Smooth muscle cell (in vitro differentiated cells): ENCODE data around the gene SPATC1L. TPM values are rescaled to one million over a fixed set of nuclear protein-coding genes. Genes with fewer than 3 reads are reported as not detected.
A peak's percentile ranks its signal among the peaks of the same experiment; 100 is the strongest.
"Not testable (repeated sequence)": the region's sequence is repeated elsewhere in the genome, so short reads cannot be mapped to it uniquely, and the experiment has no call there.

Experiments used
- DNase-seq: peaks from one replicate; lab custom pipeline; 2025; ENCODE audit not compliant: unreplicated experiment; lab: John Stamatoyannopoulos, UW
- H2AFZ ChIP-seq: fragments of 200-600 bp; sonication (generic); 2 replicates; pipeline ENCODE4 v1.6.0; 2016; ENCODE audit warnings: antibody characterized with exemption, low read depth, mild to moderate bottlenecking
- H3F3A ChIP-seq: fragments of 200-600 bp; sonication (generic); 2 replicates; pipeline ENCODE4 v1.6.0; 2017; ENCODE audit warnings: antibody characterized with exemption, low read depth
- H3K27ac ChIP-seq: fragments of 200-600 bp; sonication (generic); 2 replicates; pipeline ENCODE4 v1.5.1; 2016; ENCODE audit warnings: low read depth, mild to moderate bottlenecking
- H3K27me3 ChIP-seq: fragments of 200-600 bp; sonication (generic); 2 replicates; pipeline ENCODE4 v1.6.1; 2016; ENCODE audit warnings: low read depth, mild to moderate bottlenecking
- H3K36me3 ChIP-seq: fragments of 200-600 bp; sonication (generic); 2 replicates; pipeline ENCODE4 v1.5.1; 2016; ENCODE audit warnings: low read depth
- H3K4me1 ChIP-seq: fragments of 200-600 bp; sonication (generic); 2 replicates; pipeline ENCODE4 v1.5.1; 2016; ENCODE audit warnings: low read depth
- H3K4me2 ChIP-seq: fragments of 200-600 bp; sonication (generic); 2 replicates; pipeline ENCODE4 v1.6.0; 2016; ENCODE audit warnings: mild to moderate bottlenecking
- H3K4me3 ChIP-seq: fragments of 200-600 bp; sonication (generic); 2 replicates; pipeline ENCODE4 v1.5.1; 2016; ENCODE audit warnings: mild to moderate bottlenecking
- H3K79me2 ChIP-seq: fragments of 200-600 bp; sonication (generic); 2 replicates; pipeline ENCODE4 v1.6.0; 2016; ENCODE audit warnings: low read depth, mild to moderate bottlenecking
- H3K9ac ChIP-seq: fragments of 200-600 bp; sonication (generic); 2 replicates; pipeline ENCODE4 v1.6.0; 2016; ENCODE audit warnings: low read depth
- H3K9me3 ChIP-seq: fragments of 200-600 bp; sonication (generic); replicated peaks from 2 replicates; pipeline ENCODE4 v1.5.1; 2016; ENCODE audit warnings: low read depth
- H4K20me1 ChIP-seq: fragments of 200-600 bp; sonication (generic); 2 replicates; pipeline ENCODE4 v1.6.0; 2016; ENCODE audit warnings: low read depth
- WGBS: methylation state at CpG from one replicate; pipeline ENCODE4 v1.1.7; 2016; ENCODE audit warnings: low lambda C conversion rate; 5-methylcytosine and 5-hydroxymethylcytosine counted together
- polyA plus RNA-seq: library from polyadenylated mRNA; unstranded; fragments of >200 nt; fragmentation: Nextera tagmentation; extraction: Ambion mirVana; gene quantifications from 2 replicates; pipeline ENCODE4 v1.2.1, GENCODE V29; 2016
- total RNA-seq: library from RNA; depleted of rRNA; stranded (reverse); fragments of >200 nt; gene quantifications from 2 replicates; pipeline ENCODE4 v1.2.3, GENCODE V29; 2014
- TF ChIP-seq, protein P1 (sequence below): fragments of 200-600 bp; sonication (generic); IDR thresholded peaks from 2 replicates; pipeline ENCODE4 v1.5.1; 2017; ENCODE audit warnings: borderline replicate concordance, mild to moderate bottlenecking, antibody characterized with exemption; ENCODE audit not compliant: insufficient read depth, poor library complexity, severe bottlenecking

SPATC1L gene
- total and polyA plus RNA-seq, 2 experiments from 2014 or later = 6.4 to 36.5 TPM

- Histone ChIP-seq H2AFZ (no peak overlapping the region), H3K4me3 (peak overlapping the region; percentile 92), H3K79me2 (peaks cover 52% of the 10 kb centered on the region), H3K27ac (no peak overlapping the region), H3K4me1 (no peaks in the 10 kb centered on the region), H3F3A (peaks cover 5% of the 10 kb centered on the region), H3K36me3 (no peaks in the 10 kb centered on the region), H3K27me3 (no peaks in the 10 kb centered on the region), H3K9me3 (no peaks in the 10 kb centered on the region), H3K4me2 (peak overlapping the region; percentile 99), H3K9ac (no peak overlapping the region), H4K20me1 (peaks cover 45% of the 10 kb centered on the region)
- 100% methylated on average over 1 of the region's 1 CpG for WGBS
- DNase-seq = no peak
- TF ChIP-seq, protein P1, sequence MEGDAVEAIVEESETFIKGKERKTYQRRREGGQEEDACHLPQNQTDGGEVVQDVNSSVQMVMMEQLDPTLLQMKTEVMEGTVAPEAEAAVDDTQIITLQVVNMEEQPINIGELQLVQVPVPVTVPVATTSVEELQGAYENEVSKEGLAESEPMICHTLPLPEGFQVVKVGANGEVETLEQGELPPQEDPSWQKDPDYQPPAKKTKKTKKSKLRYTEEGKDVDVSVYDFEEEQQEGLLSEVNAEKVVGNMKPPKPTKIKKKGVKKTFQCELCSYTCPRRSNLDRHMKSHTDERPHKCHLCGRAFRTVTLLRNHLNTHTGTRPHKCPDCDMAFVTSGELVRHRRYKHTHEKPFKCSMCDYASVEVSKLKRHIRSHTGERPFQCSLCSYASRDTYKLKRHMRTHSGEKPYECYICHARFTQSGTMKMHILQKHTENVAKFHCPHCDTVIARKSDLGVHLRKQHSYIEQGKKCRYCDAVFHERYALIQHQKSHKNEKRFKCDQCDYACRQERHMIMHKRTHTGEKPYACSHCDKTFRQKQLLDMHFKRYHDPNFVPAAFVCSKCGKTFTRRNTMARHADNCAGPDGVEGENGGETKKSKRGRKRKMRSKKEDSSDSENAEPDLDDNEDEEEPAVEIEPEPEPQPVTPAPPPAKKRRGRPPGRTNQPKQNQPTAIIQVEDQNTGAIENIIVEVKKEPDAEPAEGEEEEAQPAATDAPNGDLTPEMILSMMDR = no peak
These were observed 41.9 kb upstream of the SPATC1L start for GRCh38 chr21:46226146-46226545.

DNA sequence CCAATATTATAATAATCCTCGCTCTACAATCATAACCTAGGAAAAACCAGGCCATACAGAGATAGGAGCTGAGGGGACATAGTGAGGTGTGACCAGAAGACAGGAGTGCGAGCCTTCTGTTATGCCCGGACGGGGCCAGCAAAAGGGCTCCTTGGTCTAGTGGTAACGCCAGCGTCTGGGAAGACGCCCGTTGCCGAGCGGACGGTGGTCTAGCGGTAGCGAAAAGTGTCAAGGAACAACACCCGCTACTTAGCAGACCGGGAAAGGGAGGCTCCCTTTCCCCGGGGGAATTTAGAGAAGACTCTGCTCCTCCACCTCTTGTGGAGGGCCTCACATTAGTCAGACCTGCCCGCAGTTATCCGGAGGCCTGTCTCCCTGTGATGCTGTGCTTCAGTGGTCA, 39.4 kb upstream of the SPATC1L start:
- not testable (repeated sequence) for DNase-seq, H3F3A ChIP-seq, H2AFZ ChIP-seq, H3K9me3 ChIP-seq, H3K27ac ChIP-seq, H3K27me3 ChIP-seq, H3K9ac ChIP-seq, H3K4me1 ChIP-seq, H3K4me2 ChIP-seq, H3K4me3 ChIP-seq, H3K36me3 ChIP-seq
- H3K79me2 ChIP-seq = peaks cover 52% of the 10 kb centered on the region
- peaks cover 45% of the 10 kb centered on the region for H4K20me1 ChIP-seq
- WGBS = 97% methylated on average over 18 of the region's 18 CpGs

- WGBS = 84% methylated on average over 7 of the region's 7 CpGs
- Histone ChIP-seq H3K27me3 (no peaks in the 10 kb centered on the region), H3K4me1 (no peaks in the 10 kb centered on the region), H3K9ac (no peak overlapping the region), H3K36me3 (no peaks in the 10 kb centered on the region), H3K27ac (no peak overlapping the region), H3F3A (no peaks in the 10 kb centered on the region), H3K4me2 (no peak overlapping the region), H3K4me3 (no peak overlapping the region), H3K9me3 (no peaks in the 10 kb centered on the region), H3K79me2 (peaks cover 52% of the 10 kb centered on the region), H4K20me1 (peaks cover 45% of the 10 kb centered on the region), H2AFZ (no peak overlapping the region)
- DNase-seq = no peak
- TF ChIP-seq, protein P1 = no peak
These were observed 39.0 kb upstream of the SPATC1L start for GRCh38 chr21:46223217-46223616.

GRCh38 chr21:46222436-46223116, 38.3 kb upstream of the SPATC1L start:
- H4K20me1 ChIP-seq = peaks cover 44% of the 10 kb centered on the region
- H3K4me3 ChIP-seq = no peak overlapping the region
- H3K4me2 ChIP-seq = no peak overlapping the region
- no peak overlapping the region for H3K9ac ChIP-seq
- DNase-seq = no peak
- no peaks in the 10 kb centered on the region for H3K9me3 ChIP-seq
- peaks cover 49% of the 10 kb centered on the region for H3K79me2 ChIP-seq
- no peaks in the 10 kb centered on the region for H3K4me1 ChIP-seq
- H3K27ac ChIP-seq = no peak overlapping the region
- H2AFZ ChIP-seq = no peak overlapping the region
- no peaks in the 10 kb centered on the region for H3K36me3 ChIP-seq
- TF ChIP-seq, protein P1 = no peak
- no peaks in the 10 kb centered on the region for H3K27me3 ChIP-seq
- no peaks in the 10 kb centered on the region for H3F3A ChIP-seq
- 97% methylated on average over 11 of the region's 11 CpGs for WGBS
